HG02938 (cell line): Measurements from ENCODE around the gene TPGS2.
"Not testable (repeated sequence)": the region's sequence is repeated elsewhere in the genome, so short reads cannot be mapped to it uniquely, and the experiment has no call there.

Experiments used
- ATAC-seq: cut with Tn5 transposase; IDR thresholded peaks from one replicate; pipeline ENCODE4 v1.9.1; 2021; ENCODE audit warnings: mild to moderate bottlenecking, moderate library complexity; ENCODE audit not compliant: unreplicated experiment

The TPGS2 gene, protein sequence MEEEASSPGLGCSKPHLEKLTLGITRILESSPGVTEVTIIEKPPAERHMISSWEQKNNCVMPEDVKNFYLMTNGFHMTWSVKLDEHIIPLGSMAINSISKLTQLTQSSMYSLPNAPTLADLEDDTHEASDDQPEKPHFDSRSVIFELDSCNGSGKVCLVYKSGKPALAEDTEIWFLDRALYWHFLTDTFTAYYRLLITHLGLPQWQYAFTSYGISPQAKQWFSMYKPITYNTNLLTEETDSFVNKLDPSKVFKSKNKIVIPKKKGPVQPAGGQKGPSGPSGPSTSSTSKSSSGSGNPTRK

GRCh38 chr18:36828630-36829361, at the start of gene TPGS2, which contains the start of gene KIAA1328:
TSS of gene TPGS2 (minus strand) at chr18:36829002. CDS start at chr18:36828767, 235 bp downstream.
TSS of gene KIAA1328 (plus strand) at chr18:36829127. CDS start at chr18:36829139, 12 bp downstream.
- ATAC-seq: peak; percentile 88

DNA sequence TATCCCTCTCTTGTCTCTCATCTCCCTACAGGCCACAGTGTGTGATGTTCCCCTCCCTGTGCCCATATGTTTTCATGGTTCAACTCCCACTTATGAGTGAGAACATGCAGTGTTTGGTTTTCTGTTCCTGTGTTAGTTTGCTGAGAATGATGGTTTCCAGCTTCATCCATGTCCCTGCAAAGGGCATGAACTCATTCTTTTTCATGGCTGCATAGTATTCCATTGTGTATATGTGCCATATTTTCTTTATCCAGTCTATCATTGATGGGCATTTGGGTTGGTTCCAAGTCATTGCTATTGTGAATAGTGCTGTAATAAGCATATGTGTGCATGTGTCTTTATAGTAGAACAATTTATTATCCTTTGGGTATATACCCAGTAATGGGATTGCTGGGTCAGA, 45.0 kb upstream of the TPGS2 start:
- ATAC-seq: not testable (repeated sequence)

DNA sequence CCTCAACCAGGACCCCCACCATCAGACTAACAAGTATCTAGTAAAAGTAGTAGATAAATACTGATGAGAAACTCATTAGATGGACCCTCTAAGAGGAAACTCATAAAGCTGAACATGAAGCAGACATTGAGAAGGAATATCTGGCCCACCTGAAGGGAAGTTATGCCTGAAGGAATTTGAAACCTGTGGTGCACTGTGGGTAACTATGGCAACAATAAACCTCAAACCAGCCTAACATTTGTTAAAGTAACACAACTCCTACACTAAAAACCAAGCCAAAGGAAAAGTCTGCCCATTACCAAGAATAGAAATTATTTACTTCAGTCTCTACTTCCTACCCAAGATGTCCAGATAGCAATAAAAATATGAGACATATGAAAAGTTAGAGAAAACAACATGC, 43.5 kb upstream of the TPGS2 start:
- no peak for ATAC-seq

DNA sequence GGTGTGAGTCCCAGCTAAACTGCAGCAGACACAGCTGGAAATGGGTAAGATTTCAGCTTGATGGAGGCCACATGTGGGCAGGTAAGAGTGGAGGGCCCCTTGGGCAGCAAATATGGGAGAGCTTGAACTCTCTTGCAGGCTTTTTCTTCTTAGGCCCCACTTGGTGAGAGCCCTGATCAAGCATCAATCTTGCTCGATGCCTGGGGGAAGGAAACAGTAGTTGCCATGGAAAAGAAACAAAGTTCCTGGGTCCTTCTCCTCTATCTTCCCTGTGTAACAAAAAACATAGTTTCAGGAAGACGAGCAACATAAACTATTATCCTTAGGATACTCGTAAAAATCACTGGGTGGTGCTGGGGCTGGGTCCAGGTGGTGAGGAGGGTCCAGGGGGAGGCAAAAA, 43.0 kb upstream of the TPGS2 start:
- no peak for ATAC-seq

DNA sequence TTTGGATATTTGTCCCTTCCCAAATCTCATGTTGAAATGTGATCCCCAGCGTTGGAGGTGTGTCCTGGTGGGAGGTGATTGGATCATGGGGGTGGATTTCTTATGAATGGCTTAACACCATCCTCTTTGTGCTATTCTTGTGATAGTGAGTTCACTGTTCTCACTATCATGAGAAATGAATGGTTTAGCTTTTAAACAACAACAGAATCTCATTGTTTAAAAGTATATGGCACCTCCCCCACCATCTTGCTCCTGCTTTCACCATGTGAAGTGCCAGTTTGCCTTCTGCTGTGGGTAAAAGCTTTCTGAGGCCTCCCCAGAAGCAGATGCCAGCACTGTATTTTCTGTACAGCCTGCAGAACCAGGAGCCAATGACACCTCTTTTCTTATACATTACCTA, 38.3 kb upstream of the TPGS2 start:
- ATAC-seq: no peak

GRCh38 chr18:36862182-36862581, 33.4 kb upstream of the TPGS2 start:
- ATAC-seq: no peak

DNA sequence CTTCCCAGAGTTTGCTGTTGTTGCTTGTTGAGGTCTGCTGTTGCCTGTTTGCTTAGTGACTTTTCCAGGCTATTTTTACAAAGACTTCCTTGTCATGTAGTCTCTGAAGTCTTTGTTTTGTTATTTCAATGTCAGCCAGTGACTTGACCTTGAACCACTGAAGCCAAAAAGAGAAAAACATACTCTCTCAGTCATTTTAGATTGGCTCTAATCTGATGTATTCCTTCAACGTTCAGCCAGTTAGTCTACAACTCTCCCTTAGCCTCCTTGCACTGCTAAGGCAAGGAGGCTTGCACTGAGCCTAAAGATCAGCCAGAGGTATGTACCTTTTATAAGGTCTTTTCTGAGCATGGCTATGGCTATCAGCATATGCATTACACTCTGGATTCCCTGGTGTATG, 28.0 kb upstream of the TPGS2 start:
- ATAC-seq: no peak

GRCh38 chr18:36851202-36851590, 22.4 kb upstream of the TPGS2 start:
- no peak for ATAC-seq

DNA sequence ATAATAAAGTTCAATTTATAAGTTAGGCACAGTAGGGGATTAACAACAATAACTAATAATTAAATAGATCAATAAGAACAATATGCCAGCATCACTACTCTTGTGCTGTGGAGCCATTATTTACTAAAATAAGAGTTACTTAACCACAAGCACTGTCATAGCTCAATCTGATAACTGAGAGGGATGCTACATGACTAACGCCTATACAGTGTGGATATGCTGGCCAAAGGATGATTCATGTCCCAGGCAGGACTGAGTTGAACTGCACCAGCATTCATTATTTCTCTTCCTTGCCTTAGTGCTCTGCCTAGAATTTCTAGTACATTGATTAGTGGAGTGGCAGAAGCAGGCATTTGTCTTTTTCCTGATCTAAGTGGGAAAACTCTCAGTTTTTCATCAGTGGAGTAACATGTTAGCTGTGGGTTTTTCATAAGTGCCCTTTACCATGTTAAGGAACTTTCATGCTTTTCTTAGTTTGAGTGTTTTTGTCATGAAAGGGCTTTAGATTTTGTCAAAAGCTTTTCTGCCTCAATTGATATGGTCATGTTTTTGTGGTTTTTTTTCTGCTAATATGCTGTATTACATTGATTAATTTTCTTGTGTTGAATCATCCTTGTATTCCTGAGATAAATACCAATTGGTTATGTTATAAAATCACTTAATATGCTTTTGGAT, 21.9 kb upstream of the TPGS2 start:
- no peak for ATAC-seq

DNA sequence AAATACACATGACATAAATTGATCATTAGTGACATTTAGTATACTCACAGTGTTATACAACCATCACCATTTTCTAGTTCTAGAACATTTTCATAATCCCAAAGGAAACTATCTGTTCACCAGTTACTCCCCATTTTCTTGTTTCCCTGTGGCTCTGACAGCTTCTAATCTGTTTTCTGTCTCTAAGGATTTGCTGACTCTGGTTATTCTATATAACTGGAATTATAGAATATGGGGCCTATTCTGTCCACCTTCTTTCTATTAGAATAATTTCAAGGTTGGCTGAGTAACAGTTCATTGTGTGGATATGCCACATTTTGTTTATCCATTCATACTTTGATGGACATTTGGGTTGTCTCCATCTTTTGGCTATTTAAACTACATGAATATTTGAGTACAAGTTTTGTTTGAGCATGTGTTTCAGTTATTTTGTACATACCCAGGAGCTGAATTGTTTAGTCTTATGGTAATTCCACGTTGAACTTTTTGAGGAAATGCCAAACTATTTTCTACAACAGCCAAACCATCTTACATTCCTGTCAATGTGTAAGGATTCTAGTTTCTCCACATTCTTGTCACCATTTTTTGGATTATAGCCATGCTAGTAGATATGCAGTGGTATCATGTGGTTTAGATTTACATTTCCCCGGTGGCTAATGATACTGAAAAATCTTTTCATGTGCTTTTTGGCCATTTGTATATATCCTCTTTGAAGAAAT, 20.6 kb upstream of the TPGS2 start:
- ATAC-seq: no peak

DNA sequence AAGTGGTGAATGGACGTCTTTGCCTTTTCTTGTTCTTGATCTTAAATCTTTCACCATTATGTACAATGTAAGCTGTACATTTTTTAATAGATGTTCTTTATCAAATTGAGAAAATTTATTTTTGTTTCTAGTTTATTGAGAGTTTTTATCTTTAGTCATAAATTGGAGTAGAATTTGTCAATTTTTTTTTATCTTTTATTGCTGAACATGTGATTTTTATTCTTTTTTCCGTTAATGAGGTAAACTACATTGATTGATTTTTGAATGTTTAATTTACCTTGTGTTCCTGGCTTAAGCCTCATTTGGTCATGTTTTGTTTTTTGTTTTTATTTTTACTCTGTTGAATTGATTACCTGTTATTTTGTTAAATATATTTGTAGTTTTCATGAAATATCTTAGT, 19.8 kb upstream of the TPGS2 start:
- ATAC-seq: no peak

GRCh38 chr18:36843784-36844183, 15.0 kb upstream of the TPGS2 start:
- ATAC-seq: no peak

GRCh38 chr18:36843199-36843598, 14.4 kb upstream of the TPGS2 start:
- ATAC-seq: no peak

DNA sequence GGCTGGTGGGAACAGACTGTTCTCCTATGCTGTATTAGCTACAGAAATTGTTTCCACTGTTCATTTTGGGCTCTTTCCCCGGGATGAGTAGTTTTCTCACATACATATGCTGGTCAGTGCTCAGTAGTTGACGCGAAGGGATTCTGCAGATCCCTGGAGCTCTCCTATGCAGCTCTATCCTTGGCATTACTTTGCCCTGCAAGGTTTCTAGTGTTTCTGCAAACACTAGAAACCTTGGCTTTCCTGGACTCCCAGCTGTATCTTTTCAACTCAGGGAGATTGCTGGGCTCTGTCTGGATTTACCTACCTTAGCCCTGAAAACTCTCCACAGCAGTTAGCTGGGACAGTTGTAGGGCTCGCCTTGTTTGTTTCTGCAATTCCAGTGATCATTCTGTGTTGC, 11.0 kb upstream of the TPGS2 start:
- ATAC-seq: no peak

- no peak for ATAC-seq
These were observed 7.1 kb upstream of the TPGS2 start for GRCh38 chr18:36835927-36836326.

DNA sequence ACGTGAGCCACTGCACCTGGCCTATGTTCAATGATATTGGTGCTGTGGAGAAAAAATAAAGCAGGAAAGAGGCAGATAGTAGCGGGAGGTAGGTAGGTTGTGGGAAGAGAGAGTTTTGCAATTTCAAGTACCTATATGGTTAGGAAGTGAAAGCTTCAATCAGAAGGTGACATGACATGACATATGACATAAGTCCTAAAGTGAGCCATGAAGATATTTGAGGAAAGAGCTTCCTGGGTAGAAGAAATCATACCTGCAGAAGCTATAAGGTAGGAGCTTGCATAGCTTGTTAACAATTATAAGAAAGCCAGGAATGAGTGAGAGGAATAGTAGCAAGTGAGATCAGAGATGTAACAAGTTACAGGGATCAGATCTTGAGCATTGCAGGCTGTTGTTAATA, 4.3 kb upstream of the TPGS2 start:
- ATAC-seq: no peak

DNA sequence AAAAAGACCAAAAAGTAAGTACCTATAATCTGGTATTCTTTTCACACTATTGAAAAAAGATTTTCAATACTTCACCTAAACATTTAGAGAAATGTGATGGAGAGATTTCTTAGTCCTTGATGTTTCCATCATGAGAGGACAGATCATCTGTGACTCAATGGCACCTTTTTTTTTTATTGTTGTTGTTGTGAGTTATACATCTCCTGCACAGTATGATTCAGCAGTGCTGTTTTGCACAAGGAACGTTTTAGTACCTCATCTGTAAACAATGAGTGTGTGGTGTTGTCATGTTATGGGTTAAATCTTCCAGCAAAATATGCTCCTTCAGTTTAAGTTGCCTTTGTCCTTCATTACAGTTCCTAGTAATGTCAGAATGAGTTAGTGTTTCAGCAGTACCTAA, 2.3 kb upstream of the TPGS2 start:
- no peak for ATAC-seq

GRCh38 chr18:36830158-36830495, 1.3 kb upstream of the TPGS2 start:
- no peak for ATAC-seq

DNA sequence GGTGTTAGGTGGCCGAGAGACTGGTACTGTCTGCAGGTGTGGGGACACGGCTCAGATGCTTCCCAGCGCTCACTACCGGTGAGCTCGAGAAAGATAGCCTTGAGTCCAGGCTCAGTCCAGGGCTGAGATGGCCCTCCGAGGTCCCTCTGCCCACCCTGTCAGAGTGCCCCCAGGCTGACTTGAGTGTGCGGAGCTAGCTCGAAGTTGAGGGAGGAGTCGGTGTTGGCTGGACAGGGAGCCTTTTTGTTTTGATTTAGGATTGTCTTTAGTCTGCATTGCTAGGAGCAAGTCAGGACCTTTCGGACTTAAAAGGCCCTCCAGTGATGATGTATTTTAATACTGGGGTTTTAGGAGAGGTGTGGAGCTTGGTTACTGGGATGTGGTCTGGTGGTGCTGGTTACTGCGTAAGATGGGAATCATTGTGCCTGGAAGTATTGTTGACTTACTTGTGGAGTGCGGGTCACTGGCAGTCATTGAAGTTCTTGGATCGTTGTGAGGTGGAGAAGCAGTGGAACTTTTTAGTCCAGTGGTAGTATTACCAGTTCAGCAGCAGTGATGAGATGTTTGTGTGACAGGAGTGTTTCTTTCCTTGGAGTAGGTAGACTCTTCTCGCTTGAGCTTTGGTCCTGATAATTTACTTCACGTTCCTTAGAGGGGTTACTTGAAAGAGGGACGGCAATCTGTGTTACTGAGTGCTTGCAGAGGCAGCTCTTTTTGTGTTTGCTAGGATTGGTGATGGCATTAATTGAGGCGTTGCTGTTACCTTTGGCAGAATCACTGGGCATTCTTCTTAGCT, 758 bp upstream of the TPGS2 start:
- ATAC-seq: no peak

- ATAC-seq: peak; percentile 2
These were observed 609 bp downstream of the TPGS2 start for GRCh38 chr18:36828157-36828629.
